Measurements from ENCODE around the gene TJAP1.

TJAP1 gene

GRCh38 chr6:43516367-43516696 is 39.0 kb downstream of the TJAP1 start:
- TF ChIP-seq ZNF70 (CRISPR knock-in tag; IDR thresholded peaks at IDR 0.05) (no peak), ZFP30 (CRISPR knock-in tag; IDR thresholded peaks at IDR 0.05) (no peak), PATZ1 (CRISPR knock-in tag; IDR thresholded peaks at IDR 0.05; ENCODE audit: borderline replicate concordance) (no peak)
- ATAC-seq = no peak; the same call in 2 of the 3 replicates

- peak; percentile 93 for ATAC-seq
- TF ChIP-seq GLIS3 (CRISPR knock-in tag; IDR thresholded peaks at IDR 0.05) (no peak), TCF4 (CRISPR knock-in tag; IDR thresholded peaks at IDR 0.05; ENCODE audit: borderline replicate concordance) (no peak), ZFP30 (CRISPR knock-in tag; IDR thresholded peaks at IDR 0.05) (no peak), PATZ1 (CRISPR knock-in tag; IDR thresholded peaks at IDR 0.05; ENCODE audit: borderline replicate concordance) (no peak), ESRRG (CRISPR knock-in tag; IDR thresholded peaks at IDR 0.05) (no peak), OSR1 (CRISPR knock-in tag; IDR thresholded peaks at IDR 0.05) (no peak), ISL1 (CRISPR knock-in tag; IDR thresholded peaks at IDR 0.05) (no peak), ZNF8 (CRISPR knock-in tag; IDR thresholded peaks at IDR 0.05) (no peak), RARB (CRISPR knock-in tag; IDR thresholded peaks at IDR 0.05) (no peak), ARNTL (CRISPR knock-in tag; IDR thresholded peaks at IDR 0.05; ENCODE audit: borderline replicate concordance, low read depth) (no peak), ZNF565 (CRISPR knock-in tag; conservative IDR thresholded peaks at IDR 0.05; ENCODE audit: low read depth) (no peak), SNAI2 (CRISPR knock-in tag; IDR thresholded peaks at IDR 0.05) (no peak)
Observed at GRCh38 chr6:43516697-43517504, 39.5 kb downstream of the TJAP1 start, which contains the start of the genes POLR1C and YIPF3. Gene POLR1C, plus strand, starts transcription at chr6:43517089. Its CDS starts 21 bp downstream, at chr6:43517110. Gene YIPF3, minus strand, starts transcription at chr6:43516926. Its CDS starts 119 bp downstream, at chr6:43516807.

- ATAC-seq = peak; percentile 6
- TF ChIP-seq ZC3H10 (CRISPR knock-in tag; IDR thresholded peaks at IDR 0.05) = no peak
- no peak for TF ChIP-seq OSR1 (CRISPR knock-in tag; IDR thresholded peaks at IDR 0.05)
- TF ChIP-seq SNAI2 (CRISPR knock-in tag; IDR thresholded peaks at IDR 0.05) = no peak
- TF ChIP-seq ZNF8 (CRISPR knock-in tag; IDR thresholded peaks at IDR 0.05) = no peak
- TF ChIP-seq CREB5 (CRISPR knock-in tag; IDR thresholded peaks at IDR 0.05; ENCODE audit: low read depth) = no peak
- no peak for TF ChIP-seq POU6F1 (CRISPR knock-in tag; IDR thresholded peaks at IDR 0.05; ENCODE audit: borderline replicate concordance, low read depth)
- no peak for TF ChIP-seq RARB (CRISPR knock-in tag; IDR thresholded peaks at IDR 0.05)
Observed at GRCh38 chr6:43517505-43518357, 40.4 kb downstream of the TJAP1 start.

GRCh38 chr6:43520097-43520496 is 42.7 kb downstream of the TJAP1 start:
- no peak for ATAC-seq
- TF ChIP-seq OSR1 (CRISPR knock-in tag; IDR thresholded peaks at IDR 0.05) (no peak), ARNTL (CRISPR knock-in tag; IDR thresholded peaks at IDR 0.05; ENCODE audit: borderline replicate concordance, low read depth) (no peak), CSDC2 (CRISPR knock-in tag; IDR thresholded peaks at IDR 0.05) (no peak)

- ATAC-seq = no peak
- TF ChIP-seq ISL1 (CRISPR knock-in tag; IDR thresholded peaks at IDR 0.05) (no peak), ZC3H10 (CRISPR knock-in tag; IDR thresholded peaks at IDR 0.05) (no peak), CSRNP3 (CRISPR knock-in tag; IDR thresholded peaks at IDR 0.05) (no peak), ESRRG (CRISPR knock-in tag; IDR thresholded peaks at IDR 0.05) (no peak), CSDC2 (CRISPR knock-in tag; IDR thresholded peaks at IDR 0.05) (no peak), ZFP30 (CRISPR knock-in tag; IDR thresholded peaks at IDR 0.05) (no peak), TOX (CRISPR knock-in tag; IDR thresholded peaks at IDR 0.05; ENCODE audit: borderline replicate concordance) (no peak), POU6F1 (CRISPR knock-in tag; IDR thresholded peaks at IDR 0.05; ENCODE audit: borderline replicate concordance, low read depth) (no peak), ZNF8 (CRISPR knock-in tag; IDR thresholded peaks at IDR 0.05) (no peak)
Observed at GRCh38 chr6:43521836-43522235, 44.5 kb downstream of the TJAP1 start.
